Thymus (tissue), 11 donors: ENCODE data around the gene ERC2. TPM values are rescaled to one million over a fixed set of nuclear protein-coding genes. Genes with fewer than 3 reads are reported as not detected.

Experiments
- DNase-seq, 9 donors: peaks; one replicate each; pipeline ENCODE4 v3.0.0-alpha.2; 2013; ENCODE audit warnings: low spot score in 9 of 9, low read depth in 6 of 9, missing footprints in 1 of 9
- H3K27ac ChIP-seq, 2 donors: one replicate each; pipeline ENCODE4 v1.5.1; 2013; ENCODE audit warnings: control low read depth in 1 of 2, low read depth in 1 of 2, low read length in 1 of 2, mild to moderate bottlenecking in 1 of 2, moderate library complexity in 1 of 2
- H3K27me3 ChIP-seq, 2 donors: one replicate each; pipeline ENCODE4 v1.5.1; 2013; ENCODE audit warnings: low read length in 1 of 2; ENCODE audit not compliant: control insufficient read depth in 2 of 2, insufficient read depth in 1 of 2
- H3K36me3 ChIP-seq, 2 donors: one replicate each; pipeline ENCODE4 v1.5.1; 2013; ENCODE audit warnings: low read length in 1 of 2, mild to moderate bottlenecking in 1 of 2, moderate library complexity in 1 of 2; ENCODE audit not compliant: control insufficient read depth in 2 of 2, insufficient read depth in 2 of 2
- H3K4me1 ChIP-seq, 2 donors: one replicate each; pipeline ENCODE4 v1.5.1; 2013; ENCODE audit warnings: low read length in 2 of 2; ENCODE audit not compliant: control insufficient read depth in 2 of 2, insufficient read depth in 2 of 2
- H3K4me3 ChIP-seq, 2 donors: one replicate each; pipeline ENCODE4 v1.5.1; 2013; ENCODE audit warnings: low read length in 2 of 2, control low read depth in 1 of 2, mild to moderate bottlenecking in 1 of 2
- H3K9me3 ChIP-seq, 2 donors: one replicate each; pipeline ENCODE4 v1.5.1; 2013; ENCODE audit warnings: low read length in 1 of 2, mild to moderate bottlenecking in 1 of 2; ENCODE audit not compliant: control insufficient read depth in 2 of 2, insufficient read depth in 1 of 2
- WGBS: extraction: QIAGEN DNeasy Blood & Tissue Kit; methylation state at CpG from one replicate; pipeline ENCODE4 v1.1.7; 2013; 5-methylcytosine and 5-hydroxymethylcytosine counted together
- polyA plus RNA-seq: library from polyadenylated mRNA; stranded (reverse); fragments of 200-250 nt; gene quantifications from one replicate; pipeline ENCODE4 v1.2.3, GENCODE V29; 2013
- total RNA-seq: library from RNA; stranded (reverse); fragments of 120-200 nt; gene quantifications from one replicate; pipeline ENCODE4 v1.2.4, GENCODE V29; 2013
- donor health status: healthy.

Gene ERC2
- total and polyA plus RNA-seq, 2 donors, result 0.28 to 0.50 TPM

GRCh38 chr3:55870594-55870993 is 597.7 kb downstream of the ERC2 start:
- 84% methylated on average over 5 of the region's 5 CpGs for WGBS
- Histone ChIP-seq H3K9me3 (no peaks in the 10 kb centered on the region), H3K4me1 (no peaks in the 10 kb centered on the region), H3K4me3 (no peak overlapping the region), H3K27me3 (no peaks in the 10 kb centered on the region), H3K36me3 (no peaks in the 10 kb centered on the region), H3K27ac (no peak overlapping the region)
- DNase-seq, result no peak

- H3K27me3 ChIP-seq, result no peaks in the 10 kb centered on the region
- no peak overlapping the region for H3K4me3 ChIP-seq
- no peaks in the 10 kb centered on the region for H3K4me1 ChIP-seq
- H3K36me3 ChIP-seq, result no peaks in the 10 kb centered on the region
- no peak for DNase-seq
- no peak overlapping the region for H3K27ac ChIP-seq
- no peaks in the 10 kb centered on the region for H3K9me3 ChIP-seq
- WGBS, result 89% methylated on average over 4 of the region's 4 CpGs
Observed at GRCh38 chr3:55868347-55868746, 599.9 kb downstream of the ERC2 start.

GRCh38 chr3:55863028-55863427 is 605.2 kb downstream of the ERC2 start:
- WGBS, result 96% methylated on average over 4 of the region's 4 CpGs
- no peak overlapping the region for H3K27ac ChIP-seq

GRCh38 chr3:55860049-55860721 is 608.1 kb downstream of the ERC2 start:
- Histone ChIP-seq H3K4me3 (no peak overlapping the region), H3K9me3 (no peaks in the 10 kb centered on the region), H3K4me1 (no peaks in the 10 kb centered on the region), H3K27ac (no peak overlapping the region), H3K27me3 (no peaks in the 10 kb centered on the region), H3K36me3 (no peaks in the 10 kb centered on the region)
- no peak for DNase-seq
- WGBS, result 91% methylated on average over 11 of the region's 11 CpGs

More at GRCh38 chr3:55863028-55863427, 605.2 kb downstream of the ERC2 start:
- no peaks in the 10 kb centered on the region for H3K27me3 ChIP-seq
- no peaks in the 10 kb centered on the region for H3K4me1 ChIP-seq
- DNase-seq, result no peak
- H3K36me3 ChIP-seq, result no peaks in the 10 kb centered on the region
- H3K4me3 ChIP-seq, result no peak overlapping the region
- no peaks in the 10 kb centered on the region for H3K9me3 ChIP-seq

- no peak for DNase-seq
- WGBS, result 78% methylated on average over 2 of the region's 2 CpGs
- Histone ChIP-seq H3K27me3 (no peaks in the 10 kb centered on the region), H3K4me3 (no peak overlapping the region), H3K9me3 (no peaks in the 10 kb centered on the region), H3K4me1 (no peaks in the 10 kb centered on the region), H3K36me3 (no peaks in the 10 kb centered on the region), H3K27ac (no peak overlapping the region)
Observed at GRCh38 chr3:55859305-55859704, 609.0 kb downstream of the ERC2 start.

GRCh38 chr3:55858727-55859126 is 609.5 kb downstream of the ERC2 start:
- H3K4me1 ChIP-seq, result no peaks in the 10 kb centered on the region
- no peak overlapping the region for H3K27ac ChIP-seq
- H3K4me3 ChIP-seq, result no peak overlapping the region
- H3K36me3 ChIP-seq, result no peaks in the 10 kb centered on the region
- H3K27me3 ChIP-seq, result no peaks in the 10 kb centered on the region
- H3K9me3 ChIP-seq, result no peaks in the 10 kb centered on the region
- no peak for DNase-seq
- 93% methylated on average over 4 of the region's 4 CpGs for WGBS

GRCh38 chr3:55858302-55858701 is 610.0 kb downstream of the ERC2 start:
- no peaks in the 10 kb centered on the region for H3K9me3 ChIP-seq
- no peaks in the 10 kb centered on the region for H3K27me3 ChIP-seq
- 40% methylated on average over 1 of the region's 1 CpG for WGBS
- no peaks in the 10 kb centered on the region for H3K4me1 ChIP-seq
- no peaks in the 10 kb centered on the region for H3K36me3 ChIP-seq
- no peak for DNase-seq
- H3K4me3 ChIP-seq, result no peak overlapping the region
- H3K27ac ChIP-seq, result no peak overlapping the region

GRCh38 chr3:55857633-55858032 is 610.6 kb downstream of the ERC2 start:
- H3K36me3 ChIP-seq, result no peaks in the 10 kb centered on the region
- no peak overlapping the region for H3K4me3 ChIP-seq
- no peaks in the 10 kb centered on the region for H3K4me1 ChIP-seq
- 90% methylated on average over 2 of the region's 2 CpGs for WGBS
- DNase-seq, result no peak
- H3K27me3 ChIP-seq, result no peaks in the 10 kb centered on the region
- H3K9me3 ChIP-seq, result no peaks in the 10 kb centered on the region
- no peak overlapping the region for H3K27ac ChIP-seq

- H3K4me3 ChIP-seq, result no peak overlapping the region
- H3K27me3 ChIP-seq, result no peaks in the 10 kb centered on the region
- H3K27ac ChIP-seq, result no peak overlapping the region
- H3K9me3 ChIP-seq, result no peaks in the 10 kb centered on the region
- DNase-seq, result no peak
- 89% methylated on average over 2 of the region's 2 CpGs for WGBS
- H3K4me1 ChIP-seq, result no peaks in the 10 kb centered on the region
- H3K36me3 ChIP-seq, result no peaks in the 10 kb centered on the region
Observed at GRCh38 chr3:55855311-55855710, 613.0 kb downstream of the ERC2 start.
